ENCODE results near the gene TMEM59. TPM values are rescaled to one million over a fixed set of nuclear protein-coding genes. Genes with fewer than 3 reads are reported as not detected.
"Not testable (repeated sequence)": the region's sequence is repeated elsewhere in the genome, so short reads cannot be mapped to it uniquely, and the experiment has no call there.

Gene TMEM59
- total and polyA plus RNA-seq, 2 of the 8 experiments (the other 6 are each of a cell fraction or from before 2014, with no cell fraction given), result 116 to 139 TPM

DNA sequence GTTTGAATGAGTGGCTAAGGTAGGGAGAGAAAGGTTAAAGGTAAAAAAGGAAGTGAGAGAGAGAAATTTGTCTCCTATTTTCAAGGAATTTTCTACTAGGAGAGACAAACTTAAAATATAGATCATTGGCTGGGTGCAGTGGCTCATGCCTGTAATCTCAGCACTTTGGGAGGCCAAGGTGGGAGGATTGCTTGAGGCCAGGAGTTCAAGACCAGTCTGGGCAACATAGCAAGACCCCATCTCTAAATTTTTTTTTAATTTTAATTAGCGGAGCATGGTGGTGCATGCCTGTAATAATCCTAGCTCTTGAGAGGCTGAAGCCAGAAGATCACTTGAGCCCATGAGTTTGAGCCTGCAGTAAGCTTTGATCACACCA is 41.7 kb upstream of the TMEM59 start:
- H3K4ac ChIP-seq (replicated peaks; ENCODE audit: insufficient read length, low read depth, low read length); POLR2A ChIA-PET (ENCODE audit: partially characterized antibody); H3K23ac ChIP-seq (ENCODE audit: insufficient read length): not testable (repeated sequence)

More for the DNA sequence above, 41.7 kb upstream of the TMEM59 start:
- not testable (repeated sequence) for H3K4me3 ChIP-seq (ENCODE audit: extremely low read depth in 1 of 4, insufficient read depth in 2 of 4, low read depth in 3 of 4, low read length in 4 of 4); H3K4me1 ChIP-seq (replicated peaks in 1 of 4; ENCODE audit: control insufficient read depth in 3 of 4, insufficient read depth in 4 of 4, low read length in 3 of 4); H3K14ac ChIP-seq (ENCODE audit: insufficient read length); H3K27ac ChIP-seq (ENCODE audit: low read depth, low read length); H2BK5ac ChIP-seq (ENCODE audit: low read depth, low read length); H2AFZ ChIP-seq (ENCODE audit: low read length); H3K9me3 ChIP-seq (ENCODE audit: insufficient read depth in 2 of 2, low read depth in 1 of 2, low read length in 1 of 2); H2AK5ac ChIP-seq (ENCODE audit: low read depth, low read length); H3K56ac ChIP-seq (replicated peaks; ENCODE audit: insufficient read length, low read depth, low read length); H3K79me2 ChIP-seq (ENCODE audit: control insufficient read depth in 1 of 2, insufficient read depth in 2 of 2, low read length in 2 of 2); H3K27me3 ChIP-seq (replicated peaks in 1 of 4; ENCODE audit: control insufficient read depth in 3 of 4, extremely low read depth in 1 of 4, insufficient read depth in 3 of 4, low read length in 3 of 4); H4K91ac ChIP-seq (replicated peaks; ENCODE audit: insufficient read length, low read length); H2BK12ac ChIP-seq (ENCODE audit: low read depth, low read length); FAIRE-seq; H3K4me2 ChIP-seq (ENCODE audit: insufficient read depth in 1 of 2, low read depth in 2 of 2, low read length in 2 of 2); H4K5ac ChIP-seq (ENCODE audit: insufficient read length, low read depth, low read length); H3K9ac ChIP-seq (replicated peaks in 1 of 4; ENCODE audit: extremely low read depth in 1 of 4, low read depth in 3 of 4, low read length in 3 of 4); H3K36me3 ChIP-seq (ENCODE audit: control insufficient read depth in 2 of 4, insufficient read depth in 4 of 4, low read length in 3 of 4); H4K20me1 ChIP-seq (replicated peaks in 1 of 2; ENCODE audit: control insufficient read depth in 1 of 2, insufficient read depth in 2 of 2, low read length in 2 of 2); H2BK20ac ChIP-seq (ENCODE audit: low read length); DNase-seq (ENCODE audit: low read depth in 1 of 2, low spot score in 2 of 2); H2BK15ac ChIP-seq (ENCODE audit: low read length); H3K18ac ChIP-seq (ENCODE audit: extremely low read depth, low read length); H3K23me2 ChIP-seq (ENCODE audit: low read depth, low read length); H3K79me1 ChIP-seq (ENCODE audit: low read depth, low read length); H2BK120ac ChIP-seq (replicated peaks; ENCODE audit: low read depth, low read length); H4K8ac ChIP-seq (ENCODE audit: extremely low read depth, insufficient read depth, low read length)
- CTCF ChIA-PET (ENCODE audit: partially characterized antibody), result interaction anchor here (1.5 kb wide), 3 partner anchors 9 to 28 kb away, joined by 3 to 5 read pairs (median 3); no protein-coding TSS in a partner anchor
- 94% methylated on average over 1 of the region's 1 CpG; no CpG with 5 or more reads in 1 of the 2 experiments for WGBS, 2 experiments (ENCODE audit: extremely low coverage in 1 of 2, insufficient coverage in 1 of 2, insufficient read length in 1 of 2, insufficient replicate concordance in 2 of 2, low coverage in 1 of 2, low lambda C conversion rate in 2 of 2, missing lambda C conversion rate in 1 of 2)
